NT2/D1 (cell line): ENCODE data around the gene CCDC40.
"Not testable (repeated sequence)": the region's sequence is repeated elsewhere in the genome, so short reads cannot be mapped to it uniquely, and the experiment has no call there.

Source experiments
- DNase-seq: peaks from one replicate; pipeline ENCODE4 v3.0.0-alpha.2; 2011; ENCODE audit warnings: low read depth, low spot score
- H3K27me3 ChIP-seq: 2 replicates; pipeline ENCODE4 v1.6.0; 2011; ENCODE audit warnings: mild to moderate bottlenecking; ENCODE audit not compliant: insufficient read length, insufficient read depth
- H3K36me3 ChIP-seq: 2 replicates; pipeline ENCODE4 v1.6.1; 2011; ENCODE audit warnings: mild to moderate bottlenecking, low read length, mixed read lengths; ENCODE audit not compliant: insufficient read depth, insufficient read length
- H3K4me1 ChIP-seq: 2 replicates; pipeline ENCODE4 v1.5.1; 2011; ENCODE audit not compliant: insufficient read depth, insufficient read length
- H3K4me3 ChIP-seq: 2 replicates; pipeline ENCODE4 v1.5.1; 2011; ENCODE audit warnings: low read depth; ENCODE audit not compliant: insufficient read length
- H3K9ac ChIP-seq: 2 replicates; pipeline ENCODE4 v1.6.0; 2011; ENCODE audit warnings: low read depth; ENCODE audit not compliant: insufficient read length
- H3K9me3 ChIP-seq: 2 replicates; pipeline ENCODE4 v1.5.1; 2011; ENCODE audit warnings: mild to moderate bottlenecking, low read length; ENCODE audit not compliant: insufficient read depth
- SUZ12 ChIP-seq: IDR thresholded peaks from 2 replicates; pipeline ENCODE4 v1.6.1; 2011; ENCODE audit not compliant: insufficient read length, insufficient read depth; ENCODE audit errors: extremely low read depth
- YY1 ChIP-seq: IDR thresholded peaks from 2 replicates; pipeline ENCODE4 v1.6.1; 2011; ENCODE audit not compliant: insufficient read length, insufficient read depth
- ZNF274 ChIP-seq: IDR thresholded peaks from 2 replicates; pipeline ENCODE4 v1.6.1; 2011; ENCODE audit warnings: mild to moderate bottlenecking, low read depth, low read length

CCDC40 gene

GRCh38 chr17:80045703-80046102 lies 9.3 kb downstream of the CCDC40 start:
- Histone ChIP-seq H3K9me3 (no peaks in the 10 kb centered on the region; the same call in 1 of the 2 replicates), H3K36me3 (peaks cover 19% of the 10 kb centered on the region), H3K9ac (no peak overlapping the region), H3K4me3 (no peak overlapping the region), H3K27me3 (no peaks in the 10 kb centered on the region), H3K4me1 (no peaks in the 10 kb centered on the region)
- DNase-seq = no peak
- TF ChIP-seq ZNF274 (no peak), SUZ12 (no peak), YY1 (no peak)

DNA sequence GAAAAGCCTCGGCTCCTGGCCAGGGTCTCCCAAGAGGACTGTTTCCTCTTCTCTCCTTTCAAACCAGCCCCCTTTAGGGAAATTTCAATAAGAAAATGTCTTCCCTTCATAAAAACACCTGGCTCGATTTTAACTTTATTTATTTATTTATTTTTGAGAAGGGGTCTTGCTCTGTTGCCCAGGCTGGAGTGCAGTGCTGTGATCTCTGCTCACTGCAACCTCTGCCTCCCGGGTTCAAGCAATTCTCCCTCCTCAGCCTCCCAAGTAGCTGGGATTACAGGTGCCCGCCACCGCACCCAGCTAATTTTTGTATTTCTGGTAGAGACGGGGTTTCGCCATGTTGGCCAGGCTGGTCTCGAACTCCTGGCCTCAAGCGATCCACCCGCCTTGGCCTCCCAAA lies 10.3 kb downstream of the CCDC40 start:
- H3K9me3 ChIP-seq, H3K9ac ChIP-seq, H3K27me3 ChIP-seq, H3K4me1 ChIP-seq, DNase-seq, H3K4me3 ChIP-seq: not testable (repeated sequence)
- peaks cover 22% of the 10 kb centered on the region for H3K36me3 ChIP-seq

DNA sequence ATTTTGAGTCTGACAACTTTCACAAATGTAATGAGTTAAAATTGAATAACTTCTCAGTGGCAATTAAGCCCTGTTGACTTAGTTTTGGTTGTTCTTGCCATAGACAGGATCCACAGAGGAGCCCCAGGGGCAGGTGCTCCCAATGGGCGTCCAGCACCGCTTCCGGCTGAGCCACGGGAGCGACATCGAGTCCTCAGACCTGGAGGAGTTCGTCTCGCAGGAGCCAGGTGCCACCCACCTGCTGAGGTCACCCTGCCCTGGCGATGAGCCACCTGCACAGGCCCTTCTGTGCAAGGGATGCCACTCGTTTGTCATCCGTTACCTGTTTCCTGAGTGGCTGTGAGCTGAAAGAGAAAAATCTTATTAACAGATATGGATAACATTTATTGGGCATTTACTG lies 10.7 kb downstream of the CCDC40 start:
- Histone ChIP-seq H3K36me3 (peaks cover 21% of the 10 kb centered on the region), H3K4me3 (no peak overlapping the region), H3K9me3 (no peaks in the 10 kb centered on the region; the same call in 1 of the 2 replicates), H3K4me1 (no peaks in the 10 kb centered on the region), H3K27me3 (no peaks in the 10 kb centered on the region), H3K9ac (no peak overlapping the region)
- DNase-seq = no peak
- TF ChIP-seq ZNF274 (no peak), SUZ12 (no peak), YY1 (no peak)

- Histone ChIP-seq H3K27me3 (no peaks in the 10 kb centered on the region), H3K9me3 (no peaks in the 10 kb centered on the region), H3K36me3 (peaks cover 13% of the 10 kb centered on the region), H3K9ac (no peak overlapping the region), H3K4me1 (no peaks in the 10 kb centered on the region), H3K4me3 (no peak overlapping the region)
- no peak for TF ChIP-seq YY1
- no peak for TF ChIP-seq ZNF274
- no peak for TF ChIP-seq SUZ12
- DNase-seq = no peak
These were observed 13.5 kb downstream of the CCDC40 start for GRCh38 chr17:80049986-80050385.

GRCh38 chr17:80050706-80051105 lies 14.3 kb downstream of the CCDC40 start:
- TF ChIP-seq YY1 (no peak), ZNF274 (no peak), SUZ12 (no peak)
- Histone ChIP-seq H3K9ac (no peak overlapping the region), H3K36me3 (peaks cover 13% of the 10 kb centered on the region), H3K4me3 (no peak overlapping the region), H3K27me3 (no peaks in the 10 kb centered on the region), H3K4me1 (no peaks in the 10 kb centered on the region), H3K9me3 (no peaks in the 10 kb centered on the region)
- no peak for DNase-seq

- no peak for TF ChIP-seq YY1
- no peak for TF ChIP-seq SUZ12
- no peak for TF ChIP-seq ZNF274
- H3K9me3 ChIP-seq = no peaks in the 10 kb centered on the region
- no peaks in the 10 kb centered on the region for H3K27me3 ChIP-seq
- no peak overlapping the region for H3K9ac ChIP-seq
- no peak overlapping the region for H3K4me3 ChIP-seq
- no peaks in the 10 kb centered on the region for H3K4me1 ChIP-seq
- DNase-seq = no peak
- H3K36me3 ChIP-seq = peaks cover 13% of the 10 kb centered on the region
These were observed 15.2 kb downstream of the CCDC40 start for GRCh38 chr17:80051681-80052080.

DNA sequence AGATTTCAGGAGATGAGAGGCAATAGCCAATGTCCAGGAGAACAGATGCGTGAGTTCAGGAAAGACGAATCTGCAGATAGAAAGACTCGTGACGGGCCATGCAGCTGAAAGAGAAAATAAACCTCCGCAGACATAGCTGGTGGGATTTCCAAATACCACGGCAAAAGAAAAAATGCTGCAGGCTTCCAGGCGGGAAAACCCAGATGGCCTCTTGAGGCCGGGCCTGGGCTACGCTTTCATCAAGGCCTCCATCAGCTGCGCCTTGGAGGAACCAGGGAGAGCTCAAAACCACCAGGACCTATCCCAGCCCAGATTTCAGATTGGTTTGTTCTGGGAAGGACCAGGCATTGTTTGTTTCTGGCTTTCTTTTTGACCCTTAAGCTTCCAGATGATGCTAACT lies 16.7 kb downstream of the CCDC40 start:
- no peaks in the 10 kb centered on the region for H3K27me3 ChIP-seq
- no peak for DNase-seq
- no peaks in the 10 kb centered on the region for H3K9me3 ChIP-seq
- H3K36me3 ChIP-seq = peaks cover 13% of the 10 kb centered on the region
- no peak for TF ChIP-seq YY1
- TF ChIP-seq SUZ12 = no peak
- TF ChIP-seq ZNF274 = no peak
- H3K4me1 ChIP-seq = no peaks in the 10 kb centered on the region
- H3K9ac ChIP-seq = no peak overlapping the region
- no peak overlapping the region for H3K4me3 ChIP-seq

DNA sequence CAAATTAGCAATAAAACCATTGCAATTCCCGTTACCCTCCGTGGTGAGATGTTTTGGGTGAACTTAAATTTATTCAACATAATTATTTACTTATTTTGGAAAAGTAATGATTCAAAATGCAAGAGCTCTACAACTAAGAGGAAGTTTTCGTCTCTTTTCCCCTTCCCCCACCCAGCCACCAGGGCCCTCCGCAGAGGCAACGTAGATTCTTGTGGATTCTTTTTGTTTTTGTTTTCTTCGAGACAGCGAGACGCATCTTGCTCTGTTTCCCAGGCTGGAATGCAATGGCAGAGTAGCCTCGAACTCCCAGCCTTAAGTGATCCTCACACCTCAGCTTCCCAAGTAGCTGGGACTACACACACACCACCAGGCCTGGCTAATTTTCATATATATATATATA lies 19.2 kb downstream of the CCDC40 start:
- H3K4me1 ChIP-seq = no peaks in the 10 kb centered on the region
- H3K9me3 ChIP-seq = no peaks in the 10 kb centered on the region
- H3K9ac ChIP-seq = no peak overlapping the region
- no peaks in the 10 kb centered on the region for H3K27me3 ChIP-seq
- no peak for DNase-seq
- no peak overlapping the region for H3K4me3 ChIP-seq
- TF ChIP-seq ZNF274 (no peak), YY1 (no peak), SUZ12 (no peak)
- H3K36me3 ChIP-seq = peaks cover 12% of the 10 kb centered on the region
